ENCODE measurements around the gene STON2. TPM values are rescaled to one million over a fixed set of nuclear protein-coding genes. Genes with fewer than 3 reads are reported as not detected.

Gene STON2
- total and polyA plus RNA-seq, 8 donors: 8.4 to 46.7 (median 12.3) TPM

DNA sequence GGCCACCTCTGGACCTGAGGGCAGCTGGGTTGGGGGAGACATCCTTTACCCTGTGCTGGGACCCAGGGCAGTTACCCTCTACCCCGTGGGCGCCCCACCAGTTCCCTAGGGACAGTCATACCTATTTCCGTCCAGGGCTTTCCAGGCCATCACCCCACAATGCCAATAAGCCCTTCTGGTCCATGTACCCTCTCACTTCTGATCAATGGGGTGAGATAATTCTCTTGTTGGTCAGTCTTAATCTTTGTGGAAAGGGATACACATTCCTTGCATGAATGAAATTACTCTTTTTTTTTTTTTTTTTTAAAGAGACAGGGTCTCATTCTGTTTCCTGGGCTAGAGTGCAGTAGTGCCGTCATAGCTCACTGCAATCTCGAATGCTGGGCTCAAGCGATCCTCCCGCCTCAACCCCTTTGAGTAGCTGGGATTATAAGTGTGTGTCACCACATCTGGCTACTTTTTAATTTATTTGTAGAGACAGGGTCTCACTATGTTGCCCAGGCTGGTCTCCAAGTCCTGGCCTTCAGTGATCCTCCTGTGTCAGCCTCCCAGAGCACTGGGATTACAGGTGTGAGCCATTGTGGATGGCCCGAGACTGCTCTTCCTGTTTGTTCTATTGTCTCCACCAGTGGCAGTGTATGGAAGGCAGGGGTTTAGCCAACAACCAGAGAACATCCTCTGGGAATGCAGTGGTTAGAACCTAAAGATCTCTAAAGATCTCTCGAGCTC, 46.3 kb upstream of the STON2 start:
- no peak for TF ChIP-seq CTCF (IDR thresholded peaks at IDR 0.05)
- intact Hi-C loops (cut with DNase I): no loop called here
- ATAC-seq (no peak), DNase-seq (no peak)
- Histone ChIP-seq H3K27ac (no peak overlapping the region), H3K9me3 (no peaks in the 10 kb centered on the region), H3K4me1 (peaks cover 0 to 7% of the 10 kb centered on the region in 2 donors), H3K27me3 (peaks cover 2 to 57% of the 10 kb centered on the region in 2 donors), H3K4me3 (no peak overlapping the region), H3K36me3 (no peaks in the 10 kb centered on the region)

GRCh38 chr14:81441626-81442134, 41.6 kb upstream of the STON2 start:
- H3K27me3 ChIP-seq: peaks cover 21 to 78% of the 10 kb centered on the region in 2 donors
- no peaks in the 10 kb centered on the region for H3K9me3 ChIP-seq
- H3K4me3 ChIP-seq: no peak overlapping the region
- H3K4me1 ChIP-seq: peaks cover 5 to 7% of the 10 kb centered on the region in 2 donors
- H3K27ac ChIP-seq: no peak overlapping the region
- ATAC-seq (no peak), DNase-seq (no peak)
- H3K36me3 ChIP-seq: no peaks in the 10 kb centered on the region
- intact Hi-C loops (cut with DNase I): no loop called here
- TF ChIP-seq CTCF (IDR thresholded peaks at IDR 0.05): no peak

DNA sequence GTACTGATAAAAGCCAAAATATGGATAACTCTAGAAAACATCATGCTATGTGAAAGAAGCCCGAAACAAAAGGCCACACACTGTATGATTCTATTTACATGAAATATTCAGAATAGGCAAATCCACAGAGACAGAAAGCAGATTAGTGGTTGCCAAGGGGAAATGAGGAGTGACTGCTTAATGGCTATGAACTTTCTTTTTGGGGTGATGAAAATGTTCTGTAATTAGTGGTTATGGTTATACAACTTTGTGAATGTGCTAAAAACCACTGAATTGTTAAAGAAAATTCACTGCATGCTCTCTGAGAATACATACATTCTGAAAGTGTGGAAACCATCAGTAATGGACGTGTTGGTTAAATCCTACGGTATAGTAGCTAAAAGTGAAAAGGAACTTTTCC, 39.9 kb upstream of the STON2 start:
- no peak for TF ChIP-seq CTCF (IDR thresholded peaks at IDR 0.05)
- DNase-seq (no peak), ATAC-seq (no peak)
- Histone ChIP-seq H3K36me3 (no peaks in the 10 kb centered on the region), H3K27me3 (peaks cover 21 to 92% of the 10 kb centered on the region in 2 donors), H3K9me3 (no peaks in the 10 kb centered on the region), H3K27ac (no peak overlapping the region), H3K4me1 (peaks cover 6 to 23% of the 10 kb centered on the region in 2 donors), H3K4me3 (no peak overlapping the region)
- intact Hi-C loops (cut with DNase I): no loop called here

GRCh38 chr14:81437244-81437643, 37.1 kb upstream of the STON2 start:
- peaks cover 6 to 24% of the 10 kb centered on the region in 2 donors for H3K4me1 ChIP-seq
- no peak overlapping the region for H3K27ac ChIP-seq
- H3K36me3 ChIP-seq: no peaks in the 10 kb centered on the region
- DNase-seq (no peak), ATAC-seq (no peak)
- TF ChIP-seq CTCF (IDR thresholded peaks at IDR 0.05): no peak
- no peaks in the 10 kb centered on the region for H3K9me3 ChIP-seq
- peaks cover 21 to 95% of the 10 kb centered on the region in 2 donors for H3K27me3 ChIP-seq
- no peak overlapping the region for H3K4me3 ChIP-seq
- intact Hi-C loops (cut with DNase I): no loop called here

DNA sequence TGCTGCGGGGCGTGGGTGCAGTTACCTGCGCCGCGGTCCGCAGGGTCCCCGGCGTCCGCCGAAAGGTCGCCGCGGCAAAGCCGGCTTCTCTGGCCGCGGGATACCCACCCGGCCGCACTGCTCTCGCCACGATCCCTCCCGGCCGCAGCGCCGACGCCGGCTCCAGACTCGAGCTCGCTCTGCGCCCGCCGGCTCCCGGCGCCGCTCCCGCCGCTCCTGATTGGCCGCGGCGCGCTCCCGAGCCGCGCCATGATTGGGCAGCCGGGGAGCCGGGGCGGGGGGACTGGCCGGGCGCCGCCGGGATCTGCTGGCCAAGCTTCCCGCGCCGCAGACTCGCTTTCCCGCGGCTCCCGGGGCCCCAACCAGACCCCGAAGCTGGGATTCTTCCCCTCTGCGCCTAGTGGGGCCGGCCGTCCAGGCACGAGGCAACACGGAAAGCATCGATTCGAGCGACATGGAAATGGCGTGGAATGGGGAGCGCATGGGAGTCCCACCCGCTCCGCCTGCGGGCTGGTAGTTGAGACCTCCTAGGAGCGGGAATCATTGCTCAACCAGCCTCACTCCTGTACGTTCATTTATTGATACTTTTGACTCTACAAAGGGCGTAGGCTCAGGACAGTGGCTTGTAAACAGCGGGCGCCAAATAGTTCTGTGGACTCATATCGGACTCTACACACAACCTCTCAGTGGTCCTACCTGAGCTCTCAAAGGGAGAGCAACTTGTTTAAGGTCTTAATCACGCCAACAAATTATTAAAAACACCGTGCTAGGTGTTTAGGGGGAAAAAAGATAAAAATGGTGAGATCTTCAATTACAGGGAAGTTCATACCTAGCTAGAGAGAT, 36.4 kb upstream of the STON2 start:
- ATAC-seq (peak; percentile 98), DNase-seq (peak; percentile 65 to 91 (median 77))
- Histone ChIP-seq H3K36me3 (no peaks in the 10 kb centered on the region), H3K27ac (no peak overlapping the region), H3K27me3 (peaks cover 19 to 97% of the 10 kb centered on the region in 2 donors), H3K9me3 (no peaks in the 10 kb centered on the region), H3K4me1 (peaks cover 6 to 24% of the 10 kb centered on the region in 2 donors), H3K4me3 (peak overlapping the region; percentile 45 to 50)
- no peak for TF ChIP-seq CTCF (IDR thresholded peaks at IDR 0.05)
- intact Hi-C loops (cut with DNase I): no loop called here
